PC-9 (cell line): ENCODE data around the gene PPP1R1C. TPM values are rescaled to one million over a fixed set of nuclear protein-coding genes. Genes with fewer than 3 reads are reported as not detected.

Experiments
- BruUV-seq: library from RNA; stranded (reverse); fragments of 400-500 nt; replicated peaks from 2 replicates; lab custom pipeline; 2021; lab: Mats Ljungman, UMichigan
- CTCF ChIA-PET: fragments of 300-600 bp; sonication (Branson Sonifier 250); formaldehyde crosslinking; loops from one replicate; lab custom pipeline; 2022; ENCODE audit warnings: antibody characterized with exemption; lab: Charles Lee
- POLR2A ChIA-PET: fragments of 300-600 bp; sonication (Branson Sonifier 250); formaldehyde crosslinking; loops from one replicate; lab custom pipeline; 2022; ENCODE audit warnings: antibody characterized with exemption; ENCODE audit not compliant: unreplicated experiment; lab: Charles Lee
- DNase-seq, 2 experiments: peaks; one replicate each; pipeline versions ENCODE4 v3.0.0 to v3.0.0-alpha.2; 2015 to 2022; ENCODE audit warnings: mixed read lengths in 1 of 2
- H2AFZ ChIP-seq: fragments of 200-600 bp; sonication (generic); 2 replicates; pipeline ENCODE4 v1.8.1; 2017; ENCODE audit warnings: antibody characterized with exemption
- H3F3A ChIP-seq: fragments of 200-600 bp; sonication (generic); 2 replicates; pipeline ENCODE4 v1.8.1; 2017; ENCODE audit warnings: antibody characterized with exemption, mild to moderate bottlenecking, low read depth; ENCODE audit not compliant: insufficient read depth
- H3K27ac ChIP-seq: fragments of 200-600 bp; sonication (generic); 2 replicates; pipeline ENCODE4 v1.6.1; 2016; ENCODE audit warnings: mixed run types
- H3K27me3 ChIP-seq: fragments of 200-600 bp; sonication (generic); 2 replicates; pipeline ENCODE4 v1.6.1; 2016; ENCODE audit warnings: low read depth, mixed run types; ENCODE audit not compliant: insufficient read depth
- H3K36me3 ChIP-seq: fragments of 200-600 bp; sonication (generic); 2 replicates; pipeline ENCODE4 v1.6.1; 2016; ENCODE audit warnings: low read depth, mixed run types
- H3K4me1 ChIP-seq: fragments of 200-600 bp; sonication (generic); replicated peaks from 2 replicates; pipeline ENCODE4 v1.6.1; 2016; ENCODE audit warnings: mixed run types; ENCODE audit not compliant: insufficient read depth
- H3K4me2 ChIP-seq: fragments of 200-600 bp; sonication (generic); 2 replicates; pipeline ENCODE4 v1.6.1; 2017; ENCODE audit warnings: mixed run types
- H3K4me3 ChIP-seq: fragments of 200-600 bp; sonication (generic); 2 replicates; pipeline ENCODE4 v1.6.1; 2016; ENCODE audit warnings: mixed run types
- H3K79me2 ChIP-seq: fragments of 200-600 bp; sonication (generic); 2 replicates; pipeline ENCODE4 v1.6.1; 2017; ENCODE audit warnings: low read depth, mixed run types
- H3K9me2 ChIP-seq: fragments of 200-600 bp; sonication (generic); 2 replicates; pipeline ENCODE4 v1.8.1; 2017; ENCODE audit warnings: mild to moderate bottlenecking; ENCODE audit not compliant: insufficient read depth
- H3K9me3 ChIP-seq: fragments of 200-600 bp; sonication (generic); 2 replicates; pipeline ENCODE4 v1.8.1; 2016; ENCODE audit warnings: low read depth; ENCODE audit not compliant: insufficient read depth
- H4K20me1 ChIP-seq: fragments of 200-600 bp; sonication (generic); 2 replicates; pipeline ENCODE4 v1.8.1; 2017; ENCODE audit not compliant: insufficient read depth
- EZH2 ChIP-seq: fragments of 200-600 bp; sonication (generic); IDR thresholded peaks from 2 replicates; pipeline ENCODE4 v1.8.0; 2017; ENCODE audit warnings: antibody characterized with exemption, low read depth
- intact Hi-C: fragments of 100-400 bp; cut with micrococcal nuclease; formaldehyde crosslinking; loops from one replicate; pipeline ENCODE4 v1.10.0; 2022; ENCODE audit not compliant: unreplicated experiment
- total RNA-seq: library from RNA; stranded (reverse); gene quantifications from 2 replicates; pipeline ENCODE4 v1.2.3, GENCODE V29; 2021
- TF ChIP-seq, protein P1 (sequence below): fragments of 200-600 bp; sonication (generic); conservative IDR thresholded peaks from 2 replicates; pipeline ENCODE4 v1.6.1; 2017; ENCODE audit warnings: mixed run types, antibody characterized with exemption, mild to moderate bottlenecking, moderate library complexity

The PPP1R1C gene
- total RNA-seq, 1 experiment from 2014 or later: 27.5 TPM

DNA sequence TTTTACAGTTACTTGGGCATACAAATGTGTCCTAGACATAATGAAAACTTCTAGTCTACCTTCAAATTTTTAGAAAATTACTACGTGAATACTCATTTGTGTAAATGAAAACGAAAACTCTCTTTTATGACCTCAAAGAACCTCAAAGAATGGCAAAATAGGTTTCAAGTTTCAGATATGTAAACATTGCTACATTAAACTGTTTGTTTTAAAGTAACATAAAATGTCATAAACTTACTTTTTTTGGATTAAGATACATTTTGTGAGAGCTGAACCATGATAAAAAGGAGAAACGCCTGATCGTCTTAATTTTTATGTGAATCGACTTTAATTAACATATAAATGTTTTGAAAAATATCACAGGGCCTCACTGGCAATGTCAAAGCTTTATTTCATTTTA, 91.4 kb downstream of the PPP1R1C start:
- no peak overlapping the region for H2AFZ ChIP-seq
- no peaks in the 10 kb centered on the region; the same call in 1 of the 2 replicates for H3K9me2 ChIP-seq
- H3K4me1 ChIP-seq: 0 out of 2 replicates have a peak, but pooled peaks cover 4% of the 10 kb centered on the region
- H3K27ac ChIP-seq: no peak overlapping the region
- no peaks in the 10 kb centered on the region for H3K27me3 ChIP-seq
- no peak overlapping the region for H3K4me3 ChIP-seq
- H3F3A ChIP-seq: no peaks in the 10 kb centered on the region
- no peak for DNase-seq
- H3K36me3 ChIP-seq: no peaks in the 10 kb centered on the region
- CTCF ChIA-PET: interaction anchor here (0.6 to 2.4 kb wide), 7 partner anchors 122 to 381 kb away, joined by 3 to 9 read pairs (median 5); no protein-coding TSS in a partner anchor
- H3K79me2 ChIP-seq: no peaks in the 10 kb centered on the region
- no peaks in the 10 kb centered on the region for H3K9me3 ChIP-seq
- no peaks in the 10 kb centered on the region for H4K20me1 ChIP-seq
- BruUV-seq: no TSS peak
- TF ChIP-seq, protein P1, sequence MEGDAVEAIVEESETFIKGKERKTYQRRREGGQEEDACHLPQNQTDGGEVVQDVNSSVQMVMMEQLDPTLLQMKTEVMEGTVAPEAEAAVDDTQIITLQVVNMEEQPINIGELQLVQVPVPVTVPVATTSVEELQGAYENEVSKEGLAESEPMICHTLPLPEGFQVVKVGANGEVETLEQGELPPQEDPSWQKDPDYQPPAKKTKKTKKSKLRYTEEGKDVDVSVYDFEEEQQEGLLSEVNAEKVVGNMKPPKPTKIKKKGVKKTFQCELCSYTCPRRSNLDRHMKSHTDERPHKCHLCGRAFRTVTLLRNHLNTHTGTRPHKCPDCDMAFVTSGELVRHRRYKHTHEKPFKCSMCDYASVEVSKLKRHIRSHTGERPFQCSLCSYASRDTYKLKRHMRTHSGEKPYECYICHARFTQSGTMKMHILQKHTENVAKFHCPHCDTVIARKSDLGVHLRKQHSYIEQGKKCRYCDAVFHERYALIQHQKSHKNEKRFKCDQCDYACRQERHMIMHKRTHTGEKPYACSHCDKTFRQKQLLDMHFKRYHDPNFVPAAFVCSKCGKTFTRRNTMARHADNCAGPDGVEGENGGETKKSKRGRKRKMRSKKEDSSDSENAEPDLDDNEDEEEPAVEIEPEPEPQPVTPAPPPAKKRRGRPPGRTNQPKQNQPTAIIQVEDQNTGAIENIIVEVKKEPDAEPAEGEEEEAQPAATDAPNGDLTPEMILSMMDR: no peak
- no peak for TF ChIP-seq EZH2
- H3K4me2 ChIP-seq: no peak overlapping the region
- intact Hi-C loops: loop anchor here (1.0 to 10.0 kb wide), 9 partner anchors 122 to 1955 kb away; partner anchors contain the start of gene ITPRID2
- POLR2A ChIA-PET: interaction anchor here (0.5 kb wide), 1 partner anchor 176 kb away, joined by 6 read pairs; no protein-coding TSS in a partner anchor

- Histone ChIP-seq H3F3A (no peaks in the 10 kb centered on the region), H3K79me2 (no peaks in the 10 kb centered on the region), H3K27me3 (no peaks in the 10 kb centered on the region), H3K4me3 (no peak overlapping the region), H3K4me1 (0 out of 2 replicates have a peak, but pooled peaks cover 4% of the 10 kb centered on the region), H3K27ac (no peak overlapping the region), H3K36me3 (no peaks in the 10 kb centered on the region), H2AFZ (no peak overlapping the region), H3K9me2 (no peaks in the 10 kb centered on the region; the same call in 1 of the 2 replicates), H3K9me3 (no peaks in the 10 kb centered on the region; the same call in 1 of the 2 replicates), H3K4me2 (no peak overlapping the region), H4K20me1 (no peaks in the 10 kb centered on the region)
- DNase-seq: peak; percentile 47 to 76
- ChIA-PET CTCF (interaction anchor here (0.6 to 2.4 kb wide), 7 partner anchors 123 to 382 kb away, joined by 3 to 9 read pairs (median 5); no protein-coding TSS in a partner anchor), POLR2A (interaction anchor here (0.5 to 0.6 kb wide), 2 partner anchors 167 to 176 kb away, joined by 6 to 8 read pairs; no protein-coding TSS in a partner anchor)
- intact Hi-C loops: loop anchor here (1.0 to 10.0 kb wide), 9 partner anchors 123 to 1955 kb away; partner anchors contain the start of gene ITPRID2
- BruUV-seq: no TSS peak
- TF ChIP-seq, protein P1: peak; percentile 98
- TF ChIP-seq EZH2: no peak
Observed at GRCh38 chr2:182077448-182078142, 91.9 kb downstream of the PPP1R1C start.

DNA sequence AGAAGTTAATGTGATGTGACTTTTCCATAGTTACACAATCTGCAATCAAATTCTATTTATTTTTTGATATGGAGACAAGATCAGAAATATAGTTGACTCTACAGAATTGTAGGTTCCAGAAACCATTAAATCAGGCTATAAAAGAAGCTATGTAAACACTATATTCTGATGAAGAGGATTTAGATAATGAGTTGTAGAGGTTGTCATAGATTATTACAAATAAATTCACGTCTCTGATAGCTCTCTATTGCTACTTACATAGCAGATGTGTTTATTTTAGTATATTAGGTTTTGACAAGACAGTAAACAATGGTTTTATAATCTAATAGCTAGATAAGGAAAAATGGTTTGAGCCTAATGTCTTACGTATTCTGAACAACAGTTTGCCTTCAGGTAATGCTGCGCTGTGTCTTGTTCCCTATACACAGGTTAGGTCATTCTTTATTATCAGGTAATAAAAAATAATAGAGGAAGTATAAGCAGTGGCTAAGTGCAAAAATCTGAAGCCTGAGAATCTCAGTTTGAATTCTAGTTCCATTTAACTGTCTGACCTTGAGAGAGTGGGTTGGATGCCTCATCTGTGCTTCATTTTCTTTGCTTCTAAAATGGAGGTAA, 93.4 kb downstream of the PPP1R1C start:
- CTCF ChIA-PET: interaction anchor here (0.6 to 2.4 kb wide), 3 partner anchors 89 to 506 kb away, joined by 3 to 8 read pairs (median 3); no protein-coding TSS in a partner anchor
- Histone ChIP-seq H3K27me3 (no peaks in the 10 kb centered on the region), H3K36me3 (no peaks in the 10 kb centered on the region), H3K4me3 (no peak overlapping the region), H3K79me2 (no peaks in the 10 kb centered on the region), H3K27ac (no peak overlapping the region), H3K4me1 (0 out of 2 replicates have a peak, but pooled peaks cover 4% of the 10 kb centered on the region), H3F3A (no peaks in the 10 kb centered on the region), H3K4me2 (no peak overlapping the region), H2AFZ (peak overlapping the region; percentile 33; the same call in 1 of the 2 replicates), H3K9me3 (no peaks in the 10 kb centered on the region; the same call in 1 of the 2 replicates), H4K20me1 (no peaks in the 10 kb centered on the region), H3K9me2 (no peaks in the 10 kb centered on the region; the same call in 1 of the 2 replicates)
- no peak for DNase-seq
- POLR2A ChIA-PET: interaction anchor here (0.6 kb wide), 1 partner anchor 158 kb away, joined by 5 read pairs; no protein-coding TSS in a partner anchor
- intact Hi-C loops: loop anchor here (5.0 to 10.0 kb wide), 4 partner anchors 187 to 1957 kb away; partner anchors contain the start of gene ITPRID2
- no TSS peak for BruUV-seq
- TF ChIP-seq, protein P1: no peak
- TF ChIP-seq EZH2: no peak
